Parathyroid adenoma (tissue), 2 donors: ENCODE results near the gene RNPEPL1.

Experiments used
- H2AFZ ChIP-seq: fragments of 300-600 bp; sonication (generic); one replicate; pipeline ENCODE4 v1.7.0; 2017; ENCODE audit warnings: antibody characterized with exemption, mild to moderate bottlenecking
- H3K27ac ChIP-seq: fragments of 300-600 bp; sonication (generic); one replicate; pipeline ENCODE4 v1.7.0; 2017
- H3K27me3 ChIP-seq: fragments of 300-600 bp; sonication (generic); one replicate; pipeline ENCODE4 v1.7.0; 2017; ENCODE audit warnings: low read length; ENCODE audit not compliant: control insufficient read depth, insufficient read depth
- H3K36me3 ChIP-seq: fragments of 300-600 bp; sonication (generic); one replicate; pipeline ENCODE4 v1.7.0; 2017; ENCODE audit warnings: low read length; ENCODE audit not compliant: control insufficient read depth, insufficient read depth
- H3K4me1 ChIP-seq: fragments of 300-600 bp; sonication (generic); one replicate; pipeline ENCODE4 v1.7.0; 2017; ENCODE audit warnings: control low read depth
- H3K4me2 ChIP-seq: fragments of 300-600 bp; sonication (generic); one replicate; pipeline ENCODE4 v1.7.0; 2017; ENCODE audit warnings: low read length
- H3K4me3 ChIP-seq: fragments of 300-600 bp; sonication (generic); one replicate; pipeline ENCODE4 v1.7.0; 2017; ENCODE audit warnings: low read depth, low read length
- H3K79me2 ChIP-seq: fragments of 300-600 bp; sonication (generic); one replicate; pipeline ENCODE4 v1.7.0; 2017; ENCODE audit warnings: control low read depth
- H3K9ac ChIP-seq: fragments of 300-600 bp; sonication (generic); one replicate; pipeline ENCODE4 v1.7.0; 2017; ENCODE audit warnings: mild to moderate bottlenecking
- H3K9me3 ChIP-seq: fragments of 300-600 bp; sonication (generic); one replicate; pipeline ENCODE4 v1.7.0; 2017; ENCODE audit warnings: low read length; ENCODE audit not compliant: control insufficient read depth
- TF ChIP-seq, protein P1 (sequence below): fragments of 300-600 bp; sonication (generic); IDR thresholded peaks from one replicate; pipeline ENCODE4 v1.7.0; 2017; ENCODE audit warnings: antibody characterized with exemption, mild to moderate bottlenecking
- donor health status: primary hyperparathyroidism.

Gene RNPEPL1

DNA sequence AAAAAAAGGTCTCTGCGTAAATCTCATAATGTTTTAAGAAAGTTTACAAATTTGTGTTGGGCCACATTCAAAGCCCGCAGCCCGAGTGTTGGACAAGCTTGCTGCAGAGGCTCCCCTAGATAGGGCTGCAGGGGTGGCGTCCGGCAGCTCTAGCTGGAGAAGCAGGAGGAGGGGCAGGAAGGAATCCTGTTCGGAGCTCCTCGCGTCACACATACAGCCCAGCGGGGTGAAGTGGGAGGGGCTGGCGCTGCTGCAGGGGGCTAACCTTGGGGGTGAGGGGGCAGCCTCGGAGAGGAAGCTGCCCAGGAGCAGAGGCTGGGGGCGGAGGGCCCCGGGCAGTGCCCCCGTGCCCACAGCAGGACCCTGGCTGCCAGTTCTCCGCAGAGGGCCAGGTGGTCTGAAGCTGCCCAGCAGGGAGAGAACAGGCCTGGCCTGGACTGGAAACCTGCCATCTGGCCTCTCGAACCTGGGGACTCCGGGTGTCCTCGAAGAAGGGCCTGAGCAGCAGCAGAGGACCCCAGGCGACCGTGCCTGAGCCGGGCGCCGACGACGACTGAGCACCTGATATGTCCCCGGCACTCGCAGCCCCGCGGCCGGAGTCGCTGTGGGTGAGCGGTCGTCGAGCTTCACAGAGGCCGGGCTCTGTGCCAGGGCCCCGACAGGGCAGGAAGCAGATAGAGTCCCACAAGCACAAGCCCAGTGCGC is 54.4 kb downstream of the RNPEPL1 start:
- no peak overlapping the region for H3K4me3 ChIP-seq
- H3K36me3 ChIP-seq, result no peaks in the 10 kb centered on the region
- H3K27ac ChIP-seq, result no peak overlapping the region
- TF ChIP-seq, protein P1, sequence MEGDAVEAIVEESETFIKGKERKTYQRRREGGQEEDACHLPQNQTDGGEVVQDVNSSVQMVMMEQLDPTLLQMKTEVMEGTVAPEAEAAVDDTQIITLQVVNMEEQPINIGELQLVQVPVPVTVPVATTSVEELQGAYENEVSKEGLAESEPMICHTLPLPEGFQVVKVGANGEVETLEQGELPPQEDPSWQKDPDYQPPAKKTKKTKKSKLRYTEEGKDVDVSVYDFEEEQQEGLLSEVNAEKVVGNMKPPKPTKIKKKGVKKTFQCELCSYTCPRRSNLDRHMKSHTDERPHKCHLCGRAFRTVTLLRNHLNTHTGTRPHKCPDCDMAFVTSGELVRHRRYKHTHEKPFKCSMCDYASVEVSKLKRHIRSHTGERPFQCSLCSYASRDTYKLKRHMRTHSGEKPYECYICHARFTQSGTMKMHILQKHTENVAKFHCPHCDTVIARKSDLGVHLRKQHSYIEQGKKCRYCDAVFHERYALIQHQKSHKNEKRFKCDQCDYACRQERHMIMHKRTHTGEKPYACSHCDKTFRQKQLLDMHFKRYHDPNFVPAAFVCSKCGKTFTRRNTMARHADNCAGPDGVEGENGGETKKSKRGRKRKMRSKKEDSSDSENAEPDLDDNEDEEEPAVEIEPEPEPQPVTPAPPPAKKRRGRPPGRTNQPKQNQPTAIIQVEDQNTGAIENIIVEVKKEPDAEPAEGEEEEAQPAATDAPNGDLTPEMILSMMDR, result no peak
- H3K27me3 ChIP-seq, result no peaks in the 10 kb centered on the region
- H3K4me2 ChIP-seq, result no peak overlapping the region
- no peaks in the 10 kb centered on the region for H3K79me2 ChIP-seq
- no peak overlapping the region for H3K9ac ChIP-seq
- H3K4me1 ChIP-seq, result no peaks in the 10 kb centered on the region
- H3K9me3 ChIP-seq, result peaks cover under 1% of the 10 kb centered on the region
- H2AFZ ChIP-seq, result no peak overlapping the region

DNA sequence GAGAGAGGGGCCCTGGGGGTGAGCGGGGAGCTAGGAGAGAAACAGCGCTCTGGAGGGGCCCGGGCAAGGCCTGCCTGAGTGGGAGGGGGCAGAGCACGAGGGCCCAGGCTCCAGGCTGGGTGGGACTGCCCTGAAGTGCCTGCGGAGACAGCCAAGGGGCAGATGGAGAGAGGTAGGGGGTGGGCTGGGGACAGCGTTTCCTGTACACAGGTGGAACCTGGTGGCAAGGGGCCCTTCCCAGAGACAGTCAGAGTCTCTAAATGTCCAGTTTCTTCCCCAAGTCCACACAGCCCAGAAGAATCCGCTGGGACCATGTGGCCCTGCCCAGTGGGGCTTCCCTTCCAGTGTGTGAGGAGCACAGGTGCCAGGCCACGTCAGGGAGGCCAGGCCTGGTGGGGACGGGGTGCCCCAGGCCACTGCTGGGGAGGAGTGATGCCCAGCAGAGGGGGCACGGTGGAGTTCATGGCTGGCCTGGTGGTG is 55.3 kb downstream of the RNPEPL1 start:
- H3K9ac ChIP-seq, result no peak overlapping the region
- H3K9me3 ChIP-seq, result no peaks in the 10 kb centered on the region
- TF ChIP-seq, protein P1, result no peak
- H3K27me3 ChIP-seq, result no peaks in the 10 kb centered on the region
- no peak overlapping the region for H3K4me3 ChIP-seq
- no peaks in the 10 kb centered on the region for H3K4me1 ChIP-seq
- H2AFZ ChIP-seq, result no peak overlapping the region
- no peak overlapping the region for H3K27ac ChIP-seq
- H3K36me3 ChIP-seq, result no peaks in the 10 kb centered on the region
- H3K79me2 ChIP-seq, result no peaks in the 10 kb centered on the region
- H3K4me2 ChIP-seq, result no peak overlapping the region

DNA sequence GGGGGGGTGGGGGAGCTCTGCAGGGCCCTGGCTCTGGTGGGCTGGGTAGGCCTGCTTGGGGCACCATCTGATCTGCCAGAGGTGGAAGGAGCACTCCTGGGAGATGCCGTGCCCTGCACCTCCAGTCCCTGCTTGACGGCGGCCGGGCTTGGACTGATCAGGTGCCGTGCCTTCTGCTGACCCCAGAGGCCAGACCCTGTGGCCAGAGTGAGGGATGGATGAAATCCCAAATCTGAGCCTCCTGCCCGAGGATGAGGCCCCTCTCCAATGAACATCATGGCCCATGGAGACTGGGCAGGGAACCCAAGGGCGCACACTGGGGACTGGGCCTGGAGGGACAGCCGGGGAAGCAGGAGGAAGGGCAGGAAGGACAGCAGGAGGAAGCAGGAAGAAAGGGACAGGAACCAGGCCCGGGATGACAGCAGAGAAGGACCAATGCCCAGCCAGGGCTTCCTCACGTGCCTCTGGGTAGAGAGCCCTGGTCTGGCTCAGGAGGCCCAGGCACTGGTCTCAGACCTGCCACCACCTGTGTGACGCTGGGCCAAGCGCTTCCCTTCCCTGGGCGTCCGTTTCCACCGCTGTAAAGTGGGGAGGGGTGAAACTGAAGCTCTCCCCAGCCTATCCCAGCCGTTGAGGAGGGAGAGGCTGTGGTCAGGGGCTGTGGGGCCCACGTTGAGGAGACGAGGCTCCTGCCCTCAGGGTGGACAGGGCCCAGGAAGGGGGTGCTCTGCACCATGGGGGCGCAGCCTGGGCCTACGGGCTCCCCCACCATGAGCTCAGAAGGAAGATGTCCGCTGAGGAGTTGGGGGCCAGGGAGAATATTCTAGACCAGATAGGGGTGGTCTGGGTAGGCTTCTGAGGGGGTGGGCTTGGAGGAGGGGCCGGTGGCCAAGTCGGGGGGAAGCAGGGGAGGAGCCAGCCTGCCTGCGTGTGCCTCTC is 56.0 kb downstream of the RNPEPL1 start:
- TF ChIP-seq, protein P1, result no peak
- H3K4me1 ChIP-seq, result no peaks in the 10 kb centered on the region

DNA sequence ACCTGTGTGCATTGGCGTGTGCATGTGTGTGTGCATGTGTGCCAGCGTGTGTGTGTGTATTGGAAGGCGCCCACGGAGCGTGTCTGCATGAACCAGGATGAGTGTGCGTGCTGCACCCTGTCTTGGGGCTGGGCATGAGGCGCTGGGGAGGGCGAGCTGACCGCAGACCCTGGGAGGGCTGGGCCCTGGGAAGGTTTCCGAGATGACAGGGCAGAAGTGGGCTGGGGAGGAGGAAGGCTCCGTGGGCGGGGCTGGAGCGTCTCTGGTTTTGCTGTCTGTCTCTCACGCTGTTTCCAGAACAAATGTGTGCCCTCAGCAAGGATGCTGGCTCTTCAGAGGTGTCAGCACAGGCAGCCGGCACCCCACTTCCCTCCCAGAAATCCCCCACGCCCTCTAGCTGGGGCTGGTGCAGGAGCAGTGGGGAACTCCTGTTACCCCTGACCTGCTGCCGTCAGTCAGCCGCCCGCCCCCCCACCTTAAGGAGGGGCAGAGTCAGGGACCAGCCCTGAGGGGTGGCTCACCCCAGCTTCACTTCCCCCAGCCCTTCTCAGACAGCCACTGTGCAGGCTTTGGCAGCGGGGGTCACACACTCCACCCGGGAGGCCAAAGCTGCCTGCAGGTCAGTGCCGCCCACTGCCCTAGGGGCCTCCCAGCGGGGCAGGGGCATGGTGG is 56.8 kb downstream of the RNPEPL1 start, which contains the start of gene GPR35:
TSS of gene GPR35 (plus strand) at position 531 of the 672 bp plus-strand sequence. CDS start 4,473 bp downstream, outside the sequence.
- Histone ChIP-seq H3K27ac (no peak within 1 kb of the TSS), H3K36me3 (no peaks in the 10 kb centered on the region), H3K4me2 (no peak within 1 kb of the TSS)

More for the DNA sequence above, 56.0 kb downstream of the RNPEPL1 start:
- H2AFZ ChIP-seq, result no peak overlapping the region
- no peaks in the 10 kb centered on the region for H3K9me3 ChIP-seq
- no peaks in the 10 kb centered on the region for H3K27me3 ChIP-seq
- no peaks in the 10 kb centered on the region for H3K36me3 ChIP-seq
- no peak overlapping the region for H3K27ac ChIP-seq
- no peak overlapping the region for H3K4me3 ChIP-seq
- H3K4me2 ChIP-seq, result no peak overlapping the region
- H3K9ac ChIP-seq, result no peak overlapping the region
- H3K79me2 ChIP-seq, result no peaks in the 10 kb centered on the region

More for the DNA sequence above, 56.8 kb downstream of the RNPEPL1 start, which contains the start of gene GPR35:
- no peaks in the 10 kb centered on the region for H3K4me1 ChIP-seq
- TF ChIP-seq, protein P1, result no peak
- H3K4me3 ChIP-seq, result no peak within 1 kb of the TSS
- H3K9me3 ChIP-seq, result no peaks in the 10 kb centered on the region
- no peaks in the 10 kb centered on the region for H3K27me3 ChIP-seq
- H3K9ac ChIP-seq, result no peak within 1 kb of the TSS
- no peak within 1 kb of the TSS for H2AFZ ChIP-seq
- no peaks in the 10 kb centered on the region for H3K79me2 ChIP-seq
